Liver (tissue), 9 donors: ENCODE results near the gene U2AF2. TPM values are rescaled to one million over a fixed set of nuclear protein-coding genes. Genes with fewer than 3 reads are reported as not detected.

Experiments
- DNase-seq: peaks from one replicate; pipeline ENCODE4 v3.0.0-alpha.2; 2017; ENCODE audit warnings: low spot score
- H3K27ac ChIP-seq, 2 donors: one replicate each; pipeline ENCODE4 v1.7.0; 2013; ENCODE audit warnings: inconsistent platforms in 2 of 2, low read length in 2 of 2, control low read depth in 1 of 2, low read depth in 1 of 2, mild to moderate bottlenecking in 1 of 2
- H3K27me3 ChIP-seq, 4 donors: one replicate each; pipeline versions ENCODE4 v1.6.1 to v1.7.0; 2013; ENCODE audit warnings: low read length in 3 of 4, inconsistent platforms in 1 of 4, mild to moderate bottlenecking in 1 of 4, moderate library complexity in 1 of 4; ENCODE audit not compliant: control insufficient read depth in 4 of 4, insufficient read depth in 4 of 4
- H3K36me3 ChIP-seq, 4 donors: one replicate each; pipeline versions ENCODE4 v1.6.1 to v1.7.0; 2013; ENCODE audit warnings: low read length in 3 of 4, mild to moderate bottlenecking in 3 of 4, low read depth in 1 of 4, moderate library complexity in 1 of 4; ENCODE audit not compliant: control insufficient read depth in 4 of 4, insufficient read depth in 3 of 4
- H3K4me1 ChIP-seq, 4 donors: one replicate each; pipeline versions ENCODE4 v1.6.1 to v1.7.0; 2013; ENCODE audit warnings: low read length in 3 of 4, mild to moderate bottlenecking in 3 of 4, moderate library complexity in 1 of 4; ENCODE audit not compliant: control insufficient read depth in 4 of 4, insufficient read depth in 4 of 4
- H3K4me3 ChIP-seq, 3 donors: one replicate each; pipeline versions ENCODE4 v1.6.1 to v1.7.0; 2013; ENCODE audit warnings: low read length in 3 of 3, control low read depth in 1 of 3, low read depth in 1 of 3, mild to moderate bottlenecking in 1 of 3
- H3K9ac ChIP-seq, 2 donors: one replicate each; pipeline ENCODE4 v1.7.0; 2013; ENCODE audit warnings: low read length in 2 of 2, mild to moderate bottlenecking in 2 of 2, moderate library complexity in 2 of 2, control low read depth in 1 of 2, low read depth in 1 of 2
- H3K9me3 ChIP-seq, 4 donors: one replicate each; pipeline versions ENCODE4 v1.6.1 to v1.7.0; 2013; ENCODE audit warnings: low read length in 3 of 4; ENCODE audit not compliant: control insufficient read depth in 4 of 4
- EGR1 ChIP-seq, 2 donors: IDR thresholded peaks; 2 replicates each; pipeline ENCODE4 v1.6.1; 2016 to 2018; ENCODE audit warnings: antibody characterized with exemption in 2 of 2, low read depth in 2 of 2
- HNF4A ChIP-seq, 2 donors: conservative IDR thresholded peaks; 2 replicates each; pipeline ENCODE4 v1.6.1; 2016; ENCODE audit warnings: antibody characterized with exemption in 2 of 2, mild to moderate bottlenecking in 2 of 2
- JUND ChIP-seq, 2 donors: IDR thresholded peaks; 2 replicates each; pipeline ENCODE4 v1.6.1; 2016; ENCODE audit warnings: antibody characterized with exemption in 2 of 2
- RAD21 ChIP-seq, 2 donors: IDR thresholded peaks; 2 replicates each; pipeline ENCODE4 v1.6.1; 2016; ENCODE audit warnings: antibody characterized with exemption in 2 of 2, mild to moderate bottlenecking in 2 of 2
- RXRA ChIP-seq, 2 donors: IDR thresholded peaks; 2 replicates each; pipeline ENCODE4 v1.6.1; 2017 to 2018; ENCODE audit warnings: antibody characterized with exemption in 2 of 2, mild to moderate bottlenecking in 1 of 2
- SP1 ChIP-seq: IDR thresholded peaks from 2 replicates; pipeline ENCODE4 v1.6.1; 2018; ENCODE audit warnings: antibody characterized with exemption, mild to moderate bottlenecking
- YY1 ChIP-seq: IDR thresholded peaks from 2 replicates; pipeline ENCODE4 v1.6.1; 2016; ENCODE audit warnings: antibody characterized with exemption, mild to moderate bottlenecking
- WGBS: extraction: QIAGEN DNeasy Blood & Tissue Kit; methylation state at CpG from one replicate; pipeline ENCODE4 v1.1.7; 2013; 5-methylcytosine and 5-hydroxymethylcytosine counted together
- polyA plus RNA-seq, 2 donors: library from polyadenylated mRNA; stranded (reverse) in 1 of 2; unstranded in 1 of 2; fragments of 200-250 nt in 1 of 2; fragments of >200 nt in 1 of 2; fragmentation: Nextera tagmentation in 1 of 2; extraction: Ambion mirVana in 1 of 2; gene quantifications; one replicate each; pipeline versions ENCODE4 v1.2.1 to v1.2.3, GENCODE V29; 2013 to 2015
- total RNA-seq, 2 donors: library from RNA; depleted of rRNA; stranded (reverse); fragments of >200 nt; gene quantifications; one replicate each; pipeline ENCODE4 v1.2.3, GENCODE V29; 2014
- TF ChIP-seq, protein P1 (sequence below): IDR thresholded peaks from 2 replicates; pipeline ENCODE4 v1.6.1; 2016; ENCODE audit warnings: antibody characterized with exemption, mild to moderate bottlenecking
- TF ChIP-seq, protein P2 (sequence below): IDR thresholded peaks from 2 replicates; pipeline ENCODE4 v1.6.1; 2016; ENCODE audit warnings: antibody characterized with exemption
- TF ChIP-seq, protein P3 (sequence below): fragments of 150-350 bp; IDR thresholded peaks from 2 replicates; pipeline ENCODE4 v1.5.1; 2017; ENCODE audit warnings: improper control_type of control experiment, low read depth, low read length; ENCODE audit not compliant: missing input control
- TF ChIP-seq, protein P4 (sequence below): IDR thresholded peaks from 2 replicates; pipeline ENCODE4 v1.6.1; 2016; ENCODE audit warnings: antibody characterized with exemption
- TF ChIP-seq, protein P5 (sequence below): IDR thresholded peaks from 2 replicates; pipeline ENCODE4 v1.6.1; 2016; ENCODE audit warnings: antibody characterized with exemption
- donor health status: healthy.
- donor health status: healthy.
- donor health status: healthy.
- donor health status: healthy.
- donor health status: healthy.

The U2AF2 gene
- total and polyA plus RNA-seq, 4 donors = 8.6 to 66.6 (median 51.2) TPM

DNA sequence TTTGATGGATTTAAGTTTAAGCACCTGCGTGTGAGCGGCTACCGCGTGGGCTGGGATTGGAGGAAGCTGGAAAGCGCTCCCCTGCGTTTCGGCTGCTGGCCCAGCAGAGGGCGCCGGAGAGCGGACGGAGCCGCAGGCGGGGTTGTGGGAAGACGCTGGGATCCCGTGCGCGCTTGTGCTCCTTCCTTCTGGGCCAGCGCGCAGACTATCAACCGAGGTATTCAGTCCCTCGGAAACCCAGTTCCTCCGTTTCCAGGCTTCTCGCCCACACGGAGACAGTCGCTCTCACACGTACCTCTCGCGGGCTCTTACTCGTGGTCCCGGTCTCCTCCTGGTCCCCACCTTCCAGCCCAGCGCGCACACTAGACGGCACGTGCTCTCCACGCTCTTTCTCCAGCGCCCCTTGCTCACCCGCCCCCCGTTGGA, 49.0 kb downstream of the U2AF2 start (continued):
- TF ChIP-seq, protein P1, sequence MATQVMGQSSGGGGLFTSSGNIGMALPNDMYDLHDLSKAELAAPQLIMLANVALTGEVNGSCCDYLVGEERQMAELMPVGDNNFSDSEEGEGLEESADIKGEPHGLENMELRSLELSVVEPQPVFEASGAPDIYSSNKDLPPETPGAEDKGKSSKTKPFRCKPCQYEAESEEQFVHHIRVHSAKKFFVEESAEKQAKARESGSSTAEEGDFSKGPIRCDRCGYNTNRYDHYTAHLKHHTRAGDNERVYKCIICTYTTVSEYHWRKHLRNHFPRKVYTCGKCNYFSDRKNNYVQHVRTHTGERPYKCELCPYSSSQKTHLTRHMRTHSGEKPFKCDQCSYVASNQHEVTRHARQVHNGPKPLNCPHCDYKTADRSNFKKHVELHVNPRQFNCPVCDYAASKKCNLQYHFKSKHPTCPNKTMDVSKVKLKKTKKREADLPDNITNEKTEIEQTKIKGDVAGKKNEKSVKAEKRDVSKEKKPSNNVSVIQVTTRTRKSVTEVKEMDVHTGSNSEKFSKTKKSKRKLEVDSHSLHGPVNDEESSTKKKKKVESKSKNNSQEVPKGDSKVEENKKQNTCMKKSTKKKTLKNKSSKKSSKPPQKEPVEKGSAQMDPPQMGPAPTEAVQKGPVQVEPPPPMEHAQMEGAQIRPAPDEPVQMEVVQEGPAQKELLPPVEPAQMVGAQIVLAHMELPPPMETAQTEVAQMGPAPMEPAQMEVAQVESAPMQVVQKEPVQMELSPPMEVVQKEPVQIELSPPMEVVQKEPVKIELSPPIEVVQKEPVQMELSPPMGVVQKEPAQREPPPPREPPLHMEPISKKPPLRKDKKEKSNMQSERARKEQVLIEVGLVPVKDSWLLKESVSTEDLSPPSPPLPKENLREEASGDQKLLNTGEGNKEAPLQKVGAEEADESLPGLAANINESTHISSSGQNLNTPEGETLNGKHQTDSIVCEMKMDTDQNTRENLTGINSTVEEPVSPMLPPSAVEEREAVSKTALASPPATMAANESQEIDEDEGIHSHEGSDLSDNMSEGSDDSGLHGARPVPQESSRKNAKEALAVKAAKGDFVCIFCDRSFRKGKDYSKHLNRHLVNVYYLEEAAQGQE = no peak
- TF ChIP-seq HNF4A (conservative IDR thresholded peaks at IDR 0.05) (no peak), JUND (IDR thresholded peaks at IDR 0.05) (no peak), RAD21 (IDR thresholded peaks at IDR 0.05) (peak; percentile 63 to 73), SP1 (no peak)
- TF ChIP-seq, protein P2, sequence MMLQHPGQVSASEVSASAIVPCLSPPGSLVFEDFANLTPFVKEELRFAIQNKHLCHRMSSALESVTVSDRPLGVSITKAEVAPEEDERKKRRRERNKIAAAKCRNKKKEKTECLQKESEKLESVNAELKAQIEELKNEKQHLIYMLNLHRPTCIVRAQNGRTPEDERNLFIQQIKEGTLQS = no peak

DNA sequence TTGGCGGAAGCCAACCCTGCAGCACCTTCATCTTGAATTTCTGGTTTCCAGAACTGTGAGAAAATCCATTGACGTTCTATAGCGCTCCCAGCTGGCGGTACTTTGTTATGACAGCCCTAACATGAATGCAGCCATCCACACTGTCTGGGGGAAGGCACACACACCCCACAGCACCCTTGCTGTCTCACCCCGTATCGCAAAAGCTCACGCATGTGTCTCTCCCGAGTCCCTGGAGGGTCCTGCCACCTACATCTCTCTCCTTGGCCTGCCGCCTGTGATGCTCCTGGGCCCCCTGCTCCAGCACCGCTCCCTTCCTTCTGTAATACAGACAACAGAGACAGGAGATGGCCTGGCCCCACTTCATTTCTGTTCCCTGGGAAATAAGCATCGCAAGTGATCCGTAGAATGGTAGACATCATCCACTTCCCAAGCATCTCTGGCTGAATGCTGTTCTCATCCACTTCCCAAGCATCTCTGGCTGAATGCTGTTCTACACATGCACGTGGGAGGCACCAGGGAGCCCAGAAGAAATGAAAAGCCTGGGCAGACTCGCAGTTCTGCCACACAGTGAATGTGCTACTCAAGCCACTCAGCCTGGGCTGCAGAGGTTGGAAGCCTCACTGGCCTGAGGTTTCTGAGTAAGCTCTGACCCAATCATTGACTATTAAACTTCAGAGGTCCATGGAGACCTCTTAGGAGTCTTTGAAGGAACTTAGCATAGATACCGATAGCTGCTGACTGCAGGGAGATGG, 49.8 kb downstream of the U2AF2 start:
- H3K9ac ChIP-seq = no peak overlapping the region
- 94% methylated on average over 15 of the region's 15 CpGs for WGBS
- peaks cover 0 to 9% (median 0%) of the 10 kb centered on the region in 4 donors for H3K36me3 ChIP-seq
- no peaks in the 10 kb centered on the region for H3K4me1 ChIP-seq
- no peak for DNase-seq
- no peaks in the 10 kb centered on the region for H3K9me3 ChIP-seq
- H3K4me3 ChIP-seq = no peak overlapping the region
- H3K27me3 ChIP-seq = no peaks in the 10 kb centered on the region
- TF ChIP-seq, protein P1 = no peak
- TF ChIP-seq RAD21 (IDR thresholded peaks at IDR 0.05) = peak in 1 of 2 donors; percentile 42
- no peak overlapping the region for H3K27ac ChIP-seq

DNA sequence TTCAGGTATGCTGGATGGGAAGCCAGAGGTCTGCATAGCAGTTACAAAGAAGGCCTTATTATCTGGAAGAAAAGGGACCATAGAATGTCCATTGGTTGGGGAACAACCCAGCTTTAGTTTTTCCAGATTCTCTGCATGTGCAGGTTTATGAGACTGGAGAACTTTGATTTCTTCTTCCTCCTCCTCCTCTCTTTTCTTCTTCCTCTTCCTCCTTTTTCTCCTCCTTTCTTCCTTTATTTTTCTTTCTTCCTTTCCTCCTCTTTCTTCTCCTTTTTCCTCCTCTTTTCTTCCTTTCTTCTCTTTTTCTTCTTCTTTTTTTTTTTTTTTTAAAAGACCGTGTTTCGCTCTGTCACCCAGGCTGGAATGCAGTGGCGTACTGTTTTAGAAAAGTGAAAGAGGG, 51.1 kb downstream of the U2AF2 start:
- H3K27ac ChIP-seq = no peak overlapping the region
- H3K4me1 ChIP-seq = no peaks in the 10 kb centered on the region
- H3K27me3 ChIP-seq = no peaks in the 10 kb centered on the region
- DNase-seq = no peak
- no peak overlapping the region for H3K4me3 ChIP-seq
- H3K36me3 ChIP-seq = no peaks in the 10 kb centered on the region
- 92% methylated on average over 3 of the region's 3 CpGs for WGBS
- H3K9me3 ChIP-seq = no peaks in the 10 kb centered on the region
- no peak overlapping the region for H3K9ac ChIP-seq
- TF ChIP-seq, protein P3, sequence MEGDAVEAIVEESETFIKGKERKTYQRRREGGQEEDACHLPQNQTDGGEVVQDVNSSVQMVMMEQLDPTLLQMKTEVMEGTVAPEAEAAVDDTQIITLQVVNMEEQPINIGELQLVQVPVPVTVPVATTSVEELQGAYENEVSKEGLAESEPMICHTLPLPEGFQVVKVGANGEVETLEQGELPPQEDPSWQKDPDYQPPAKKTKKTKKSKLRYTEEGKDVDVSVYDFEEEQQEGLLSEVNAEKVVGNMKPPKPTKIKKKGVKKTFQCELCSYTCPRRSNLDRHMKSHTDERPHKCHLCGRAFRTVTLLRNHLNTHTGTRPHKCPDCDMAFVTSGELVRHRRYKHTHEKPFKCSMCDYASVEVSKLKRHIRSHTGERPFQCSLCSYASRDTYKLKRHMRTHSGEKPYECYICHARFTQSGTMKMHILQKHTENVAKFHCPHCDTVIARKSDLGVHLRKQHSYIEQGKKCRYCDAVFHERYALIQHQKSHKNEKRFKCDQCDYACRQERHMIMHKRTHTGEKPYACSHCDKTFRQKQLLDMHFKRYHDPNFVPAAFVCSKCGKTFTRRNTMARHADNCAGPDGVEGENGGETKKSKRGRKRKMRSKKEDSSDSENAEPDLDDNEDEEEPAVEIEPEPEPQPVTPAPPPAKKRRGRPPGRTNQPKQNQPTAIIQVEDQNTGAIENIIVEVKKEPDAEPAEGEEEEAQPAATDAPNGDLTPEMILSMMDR = no peak
- TF ChIP-seq EGR1 (IDR thresholded peaks at IDR 0.05; ENCODE audit: low read depth in 2 of 2) (no peak), RXRA (IDR thresholded peaks at IDR 0.05) (no peak), YY1 (no peak)
- TF ChIP-seq, protein P2 = no peak
- TF ChIP-seq, protein P4, sequence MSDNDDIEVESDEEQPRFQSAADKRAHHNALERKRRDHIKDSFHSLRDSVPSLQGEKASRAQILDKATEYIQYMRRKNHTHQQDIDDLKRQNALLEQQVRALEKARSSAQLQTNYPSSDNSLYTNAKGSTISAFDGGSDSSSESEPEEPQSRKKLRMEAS = no peak
- TF ChIP-seq, protein P5, sequence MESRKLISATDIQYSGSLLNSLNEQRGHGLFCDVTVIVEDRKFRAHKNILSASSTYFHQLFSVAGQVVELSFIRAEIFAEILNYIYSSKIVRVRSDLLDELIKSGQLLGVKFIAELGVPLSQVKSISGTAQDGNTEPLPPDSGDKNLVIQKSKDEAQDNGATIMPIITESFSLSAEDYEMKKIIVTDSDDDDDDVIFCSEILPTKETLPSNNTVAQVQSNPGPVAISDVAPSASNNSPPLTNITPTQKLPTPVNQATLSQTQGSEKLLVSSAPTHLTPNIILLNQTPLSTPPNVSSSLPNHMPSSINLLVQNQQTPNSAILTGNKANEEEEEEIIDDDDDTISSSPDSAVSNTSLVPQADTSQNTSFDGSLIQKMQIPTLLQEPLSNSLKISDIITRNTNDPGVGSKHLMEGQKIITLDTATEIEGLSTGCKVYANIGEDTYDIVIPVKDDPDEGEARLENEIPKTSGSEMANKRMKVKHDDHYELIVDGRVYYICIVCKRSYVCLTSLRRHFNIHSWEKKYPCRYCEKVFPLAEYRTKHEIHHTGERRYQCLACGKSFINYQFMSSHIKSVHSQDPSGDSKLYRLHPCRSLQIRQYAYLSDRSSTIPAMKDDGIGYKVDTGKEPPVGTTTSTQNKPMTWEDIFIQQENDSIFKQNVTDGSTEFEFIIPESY = no peak
- TF ChIP-seq, protein P1 = no peak
